Activated CD8-positive, alpha-beta memory T cell treated with anti-CD3 and anti-CD28 coated beads for 48 hours (primary cell): ENCODE data around the gene COL12A1.
A peak's percentile ranks its signal among the peaks of the same experiment; 100 is the strongest.

Experiments
- DNase-seq, 3 experiments: peaks; one replicate each; pipeline ENCODE4 v3.0.0-alpha.2; 2020; ENCODE audit warnings: low read depth in 2 of 3, low spot score in 2 of 3

Gene COL12A1

GRCh38 chr6:75205776-75206575, at the start of gene COL12A1:
TSS of gene COL12A1 (minus strand) at chr6:75206053. CDS start at chr6:75202792, 3,261 bp downstream.
- no peak for DNase-seq

- DNase-seq, result no peak
Measured at GRCh38 chr6:75250552-75250951, 44.7 kb upstream of the COL12A1 start.

DNA sequence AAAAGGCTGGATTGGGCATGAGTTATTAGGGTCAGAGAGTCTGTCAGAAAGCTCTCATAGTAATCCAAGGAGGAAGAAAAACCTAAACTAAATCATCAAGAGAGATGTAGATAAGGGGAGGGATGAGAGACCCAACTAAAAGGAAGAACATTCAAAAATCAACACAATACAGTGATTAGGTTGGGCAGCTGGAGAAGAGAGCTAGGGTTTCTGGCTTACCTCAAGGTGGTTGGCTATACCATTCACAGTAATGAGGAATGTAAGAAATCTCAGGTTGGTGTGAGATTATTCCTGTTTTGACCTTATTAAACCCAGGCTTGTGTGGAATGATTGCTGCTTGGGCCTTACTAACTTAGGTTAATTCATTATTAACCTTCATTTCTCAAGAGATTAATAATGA, 44.0 kb upstream of the COL12A1 start:
- DNase-seq, result no peak

DNA sequence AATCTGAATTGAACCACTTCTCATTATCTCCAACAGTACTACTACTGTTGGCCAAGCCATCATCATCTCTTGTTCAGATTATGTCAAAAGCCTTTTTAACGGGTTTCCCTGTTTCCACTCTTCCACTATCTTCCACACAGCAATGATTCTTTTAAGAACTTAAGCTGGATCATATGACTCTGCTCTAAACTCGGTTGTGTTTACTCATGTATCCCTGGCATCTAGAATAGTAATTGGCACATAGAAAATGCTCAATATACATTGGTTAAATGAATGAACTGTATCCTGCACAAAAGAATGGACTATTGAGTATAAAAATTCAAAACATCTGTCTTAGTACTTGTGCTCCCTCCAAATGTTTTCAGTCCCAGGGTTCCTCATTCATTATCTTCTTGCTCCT, 40.5 kb upstream of the COL12A1 start:
- no peak for DNase-seq

GRCh38 chr6:75244063-75244584, 38.3 kb upstream of the COL12A1 start:
- DNase-seq, result no peak

DNA sequence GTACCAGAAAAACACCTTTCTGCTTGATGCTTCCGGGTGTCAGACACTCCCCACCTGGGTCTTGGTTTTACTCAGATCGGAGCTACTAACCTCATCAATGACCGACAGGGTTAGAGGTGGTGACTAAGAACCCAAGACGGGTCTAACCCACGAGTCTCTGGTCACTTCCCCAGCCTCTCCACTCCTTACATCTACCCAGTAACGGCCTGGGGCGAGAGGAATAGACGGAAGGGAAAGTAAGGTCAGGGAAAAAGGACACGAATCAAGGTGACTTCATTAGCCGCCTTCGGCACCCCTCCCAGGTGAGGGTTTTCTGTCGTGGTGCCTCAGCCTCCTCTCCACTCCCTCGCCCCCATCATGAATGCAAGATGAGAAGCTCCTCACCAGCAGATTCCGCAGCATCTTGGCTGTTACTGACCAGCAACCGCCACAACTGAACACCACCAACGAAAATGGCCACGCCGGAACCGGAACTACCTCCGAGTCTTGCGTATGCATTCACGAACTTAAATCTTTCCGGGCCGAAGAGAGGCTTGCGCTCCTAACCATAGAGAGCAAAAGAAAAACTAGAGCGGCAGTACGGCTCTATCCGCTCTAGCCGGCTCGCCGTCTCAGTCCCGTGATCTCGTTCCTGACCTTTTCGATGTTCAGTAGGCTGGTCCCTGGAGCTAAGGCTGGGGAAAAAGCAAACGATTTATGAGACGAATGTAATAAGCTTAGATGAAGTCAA, 37.6 kb upstream of the COL12A1 start, which contains the start of gene COX7A2:
Gene COX7A2, minus strand, starts transcription at position 469 of the 730 bp plus-strand sequence. Its CDS starts 67 bp downstream, at position 402.
- peak; percentile 39 to 69 (median 61) for DNase-seq

- DNase-seq, result no peak
Measured at GRCh38 chr6:75236630-75237029, 30.8 kb upstream of the COL12A1 start.

- DNase-seq, result no peak
Measured at GRCh38 chr6:75235271-75235670, 29.4 kb upstream of the COL12A1 start.

DNA sequence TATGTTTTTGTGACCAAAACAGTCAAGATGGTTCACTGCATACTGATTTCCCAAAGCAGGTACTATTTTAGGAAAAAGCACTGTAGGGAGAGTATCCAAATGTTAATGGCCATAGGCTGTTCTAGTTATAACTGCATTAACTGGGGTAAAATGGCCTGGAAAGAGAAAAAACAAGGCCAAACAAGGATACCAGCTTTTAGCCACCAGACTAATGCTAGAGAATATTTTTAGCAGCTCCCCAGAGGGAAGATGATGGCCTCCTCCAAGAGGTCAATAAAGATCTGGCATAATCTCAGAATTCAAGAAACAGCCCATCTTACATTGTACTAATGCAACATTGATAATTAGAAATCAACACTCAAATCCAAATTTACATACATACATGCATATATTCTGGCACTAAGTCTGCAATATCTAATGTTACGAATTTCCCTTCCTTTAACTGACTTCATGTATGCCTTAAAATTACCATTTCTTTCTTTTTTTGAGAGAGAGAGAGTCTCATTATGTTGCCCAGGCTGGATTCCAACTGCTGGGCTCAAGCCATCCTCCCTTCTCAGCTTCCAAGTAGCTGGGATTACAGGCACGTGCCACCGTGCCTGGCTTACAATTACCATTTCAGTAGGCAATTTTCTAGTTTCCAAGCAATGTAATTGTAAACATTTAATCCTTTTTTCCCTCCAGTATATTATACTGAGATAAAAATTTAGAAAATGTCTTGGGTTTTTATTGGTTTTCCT, 28.4 kb upstream of the COL12A1 start:
- DNase-seq, result no peak

GRCh38 chr6:75233092-75233615, 27.3 kb upstream of the COL12A1 start:
- no peak for DNase-seq

DNA sequence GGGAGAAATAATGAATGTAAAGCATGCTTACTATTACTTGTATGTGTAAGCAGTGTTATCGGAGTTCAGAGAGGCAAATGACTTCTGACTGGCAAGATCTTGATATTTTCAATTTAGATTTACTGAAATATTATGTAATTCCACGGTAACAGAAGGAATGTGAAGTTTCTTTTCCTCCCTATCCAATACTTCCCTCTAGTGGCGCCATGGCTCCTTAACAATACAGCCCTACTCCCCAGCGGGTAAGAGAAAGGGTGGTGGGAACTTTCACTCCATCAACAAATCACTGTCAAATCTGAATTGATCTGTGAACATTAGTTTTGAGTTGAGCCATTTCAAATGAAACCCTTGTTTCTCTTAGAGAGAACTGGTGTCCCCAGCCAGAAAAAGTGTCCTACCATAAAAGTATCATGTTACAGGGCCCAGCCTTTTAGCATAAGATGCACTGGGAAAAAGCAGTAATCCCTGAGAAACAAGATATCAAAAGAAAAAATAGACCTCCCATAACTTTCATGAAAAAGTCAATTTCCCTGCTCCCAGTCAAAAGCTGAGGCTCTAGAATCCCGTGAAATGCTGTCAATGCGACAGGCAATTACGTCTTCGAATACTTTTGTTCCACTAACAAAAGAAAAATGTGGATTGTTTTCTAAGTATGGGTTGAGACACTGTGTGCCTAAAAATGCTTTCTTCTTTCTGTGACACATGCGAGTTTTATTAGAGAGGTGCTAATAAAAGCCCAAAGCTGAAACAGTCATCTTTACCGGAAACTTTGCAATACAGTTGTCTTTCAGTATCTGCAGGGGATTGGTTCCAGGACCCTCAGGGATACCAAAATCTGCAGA, 24.9 kb upstream of the COL12A1 start:
- DNase-seq, result no peak

- no peak for DNase-seq
Measured at GRCh38 chr6:75224303-75224926, 18.6 kb upstream of the COL12A1 start.

DNA sequence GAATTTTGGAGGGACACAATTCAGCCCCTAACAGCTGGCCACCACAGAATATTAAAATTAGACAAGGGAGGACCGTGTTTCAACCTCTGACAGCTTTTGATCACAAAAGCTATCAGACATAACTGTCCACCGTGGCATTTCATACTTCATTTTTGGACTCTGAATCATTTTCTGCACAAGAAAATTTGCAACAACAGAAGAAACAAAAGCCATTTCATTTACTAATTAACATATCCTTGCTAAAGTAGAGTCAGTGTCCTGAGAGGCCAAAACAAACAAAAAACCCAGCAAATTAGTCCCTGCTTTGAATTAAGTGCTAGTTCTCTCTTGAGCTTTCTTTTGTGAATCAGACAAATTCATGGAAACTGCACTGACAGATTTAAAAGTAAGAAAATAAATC, 17.6 kb upstream of the COL12A1 start:
- DNase-seq, result no peak

DNA sequence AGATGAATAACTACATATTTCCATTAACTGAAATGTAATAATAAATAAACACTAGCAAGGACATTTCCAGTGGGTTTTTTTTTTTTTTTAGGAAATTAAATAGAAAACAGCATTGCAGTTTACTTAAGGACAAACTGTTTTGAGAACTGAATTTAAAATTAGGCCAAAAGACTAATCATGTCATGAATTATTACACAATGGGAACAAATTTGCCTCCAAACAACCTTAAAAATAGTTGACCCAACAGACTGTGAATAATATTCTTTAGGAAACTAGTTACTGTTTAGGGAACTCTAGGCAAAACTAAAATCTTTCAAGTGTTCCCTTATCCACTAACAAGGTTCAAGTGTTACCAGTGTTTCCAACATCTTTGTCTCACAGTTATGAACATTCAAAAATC, 16.4 kb upstream of the COL12A1 start:
- no peak for DNase-seq

- no peak for DNase-seq
Measured at GRCh38 chr6:75221116-75221515, 15.3 kb upstream of the COL12A1 start.

GRCh38 chr6:75220357-75220756, 14.5 kb upstream of the COL12A1 start:
- no peak for DNase-seq

DNA sequence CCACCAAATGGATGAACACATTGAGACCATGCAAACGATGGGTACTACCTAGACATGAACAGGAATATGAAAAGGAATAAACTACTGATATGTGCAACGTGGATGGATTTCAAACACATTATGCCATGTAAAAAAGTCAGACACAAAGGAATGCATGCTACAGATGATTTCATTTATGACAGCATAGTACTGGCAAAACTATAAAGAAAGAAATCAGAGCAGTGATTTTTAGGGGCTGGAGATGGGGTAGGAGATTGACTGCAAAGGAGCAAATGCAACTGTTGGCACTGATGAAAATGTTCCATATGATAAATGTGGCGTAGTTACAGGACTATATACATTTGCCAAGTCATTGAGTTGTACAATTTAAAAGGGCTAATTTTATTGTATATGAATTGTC, 13.4 kb upstream of the COL12A1 start:
- no peak for DNase-seq

- no peak for DNase-seq
Measured at GRCh38 chr6:75217193-75217592, 11.3 kb upstream of the COL12A1 start.

- no peak for DNase-seq
Measured at GRCh38 chr6:75215291-75215690, 9.4 kb upstream of the COL12A1 start.

DNA sequence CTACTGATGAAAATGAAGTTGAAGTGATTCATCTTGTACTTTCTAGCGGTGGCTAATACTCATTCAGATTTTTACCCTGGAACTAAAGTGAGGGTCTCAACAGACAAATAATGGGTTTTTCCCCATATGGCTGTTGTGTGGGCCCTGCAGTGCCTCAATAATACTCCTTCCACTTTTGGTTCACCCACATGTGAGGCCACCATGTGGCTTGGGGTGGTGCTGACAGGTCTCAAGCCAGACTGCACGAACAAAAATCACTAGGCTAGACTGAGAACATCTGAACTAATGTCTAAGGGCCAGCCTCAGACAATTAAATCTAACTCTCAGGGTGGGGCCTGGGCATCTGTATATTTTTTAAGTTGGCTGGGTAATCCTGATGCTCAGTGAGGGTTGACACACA, 7.9 kb upstream of the COL12A1 start:
- DNase-seq, result no peak
